ENCODE results near the gene NMUR1.

Gene NMUR1

DNA sequence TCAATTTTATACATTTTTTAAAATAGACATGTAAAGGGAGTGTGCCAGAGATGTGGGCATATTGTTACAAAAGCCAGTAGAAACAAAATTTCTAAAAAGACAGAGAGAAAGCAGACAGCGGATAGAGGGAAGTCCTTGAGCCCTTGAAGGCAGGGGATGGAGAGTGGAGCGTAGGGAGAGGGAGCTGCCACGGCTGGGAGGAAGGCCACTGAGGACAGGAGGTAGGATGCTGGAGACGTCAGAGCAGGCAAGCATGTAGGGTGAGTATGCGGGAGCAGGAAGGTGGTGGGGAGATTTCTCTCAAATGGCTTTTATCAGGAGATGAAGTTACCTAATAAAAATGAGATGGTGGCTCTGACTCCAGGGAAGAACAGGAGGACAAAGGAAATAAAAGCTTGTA, 41.9 kb downstream of the NMUR1 start:
- Histone ChIP-seq H3K4me3 (ENCODE audit: low read length in 2 of 2) (no peak overlapping the region), H3K4me1 (ENCODE audit: control insufficient read depth in 2 of 2, insufficient read depth in 2 of 2, low read length in 2 of 2) (no peaks in the 10 kb centered on the region), H3K36me3 (ENCODE audit: control insufficient read depth in 2 of 2, insufficient read depth in 2 of 2, low read length in 2 of 2) (no peaks in the 10 kb centered on the region), H3K27ac (ENCODE audit: low read depth in 2 of 2, low read length in 2 of 2) (no peak overlapping the region), H3K9ac (ENCODE audit: low read depth in 1 of 2, low read length in 2 of 2) (no peak overlapping the region), H3K9me3 (ENCODE audit: control insufficient read depth in 2 of 2, low read length in 2 of 2) (no peaks in the 10 kb centered on the region), H3K27me3 (ENCODE audit: control insufficient read depth in 2 of 2, insufficient read depth in 2 of 2, low read length in 2 of 2) (no peaks in the 10 kb centered on the region)

DNA sequence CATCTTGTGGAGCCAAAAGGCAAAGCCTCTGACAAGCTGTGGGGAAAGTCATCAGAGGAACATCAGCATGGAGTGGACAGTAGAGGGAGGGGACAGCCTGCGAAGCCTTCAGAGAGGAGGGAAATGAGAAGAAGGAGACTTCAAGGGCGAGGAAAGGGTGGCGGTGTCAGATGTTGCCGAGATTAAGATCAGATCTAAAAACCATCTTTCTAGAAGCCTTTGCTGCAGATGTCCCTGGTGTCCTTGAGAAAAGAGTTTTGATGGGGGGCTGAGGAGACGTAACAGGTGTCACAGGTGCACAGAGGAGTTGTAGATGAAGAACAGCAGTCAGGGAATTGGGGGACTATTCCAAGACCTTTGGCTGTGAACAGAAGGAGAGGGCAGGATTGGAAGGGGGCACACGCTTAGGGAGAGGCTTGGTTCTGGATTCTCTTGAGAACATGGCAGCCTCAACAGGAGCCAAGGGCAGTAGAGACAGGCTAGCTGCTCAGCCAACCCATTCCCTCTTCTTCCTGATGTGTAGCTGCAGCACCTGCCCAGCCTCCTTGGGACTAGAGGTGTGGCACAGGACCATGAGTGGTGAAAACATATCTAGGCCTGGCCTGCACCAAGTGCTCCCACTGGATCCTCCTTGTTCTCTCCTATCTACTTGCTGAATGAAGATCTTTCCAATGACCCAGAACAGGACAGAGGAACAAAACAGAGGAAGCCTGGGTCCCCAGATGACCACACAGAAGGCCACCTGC, 43.2 kb downstream of the NMUR1 start:
- H3K4me1 ChIP-seq (ENCODE audit: control insufficient read depth in 2 of 2, insufficient read depth in 2 of 2, low read length in 2 of 2): peaks cover 0 to 4% of the 10 kb centered on the region in 2 donors
- no peaks in the 10 kb centered on the region for H3K36me3 ChIP-seq (ENCODE audit: control insufficient read depth in 2 of 2, insufficient read depth in 2 of 2, low read length in 2 of 2)
- no peak overlapping the region for H3K27ac ChIP-seq (ENCODE audit: low read depth in 2 of 2, low read length in 2 of 2)
- H3K27me3 ChIP-seq (ENCODE audit: control insufficient read depth in 2 of 2, insufficient read depth in 2 of 2, low read length in 2 of 2): no peaks in the 10 kb centered on the region
- no peaks in the 10 kb centered on the region for H3K9me3 ChIP-seq (ENCODE audit: control insufficient read depth in 2 of 2, low read length in 2 of 2)
- H3K9ac ChIP-seq (ENCODE audit: low read depth in 1 of 2, low read length in 2 of 2): no peak overlapping the region
- no peak overlapping the region for H3K4me3 ChIP-seq (ENCODE audit: low read length in 2 of 2)

DNA sequence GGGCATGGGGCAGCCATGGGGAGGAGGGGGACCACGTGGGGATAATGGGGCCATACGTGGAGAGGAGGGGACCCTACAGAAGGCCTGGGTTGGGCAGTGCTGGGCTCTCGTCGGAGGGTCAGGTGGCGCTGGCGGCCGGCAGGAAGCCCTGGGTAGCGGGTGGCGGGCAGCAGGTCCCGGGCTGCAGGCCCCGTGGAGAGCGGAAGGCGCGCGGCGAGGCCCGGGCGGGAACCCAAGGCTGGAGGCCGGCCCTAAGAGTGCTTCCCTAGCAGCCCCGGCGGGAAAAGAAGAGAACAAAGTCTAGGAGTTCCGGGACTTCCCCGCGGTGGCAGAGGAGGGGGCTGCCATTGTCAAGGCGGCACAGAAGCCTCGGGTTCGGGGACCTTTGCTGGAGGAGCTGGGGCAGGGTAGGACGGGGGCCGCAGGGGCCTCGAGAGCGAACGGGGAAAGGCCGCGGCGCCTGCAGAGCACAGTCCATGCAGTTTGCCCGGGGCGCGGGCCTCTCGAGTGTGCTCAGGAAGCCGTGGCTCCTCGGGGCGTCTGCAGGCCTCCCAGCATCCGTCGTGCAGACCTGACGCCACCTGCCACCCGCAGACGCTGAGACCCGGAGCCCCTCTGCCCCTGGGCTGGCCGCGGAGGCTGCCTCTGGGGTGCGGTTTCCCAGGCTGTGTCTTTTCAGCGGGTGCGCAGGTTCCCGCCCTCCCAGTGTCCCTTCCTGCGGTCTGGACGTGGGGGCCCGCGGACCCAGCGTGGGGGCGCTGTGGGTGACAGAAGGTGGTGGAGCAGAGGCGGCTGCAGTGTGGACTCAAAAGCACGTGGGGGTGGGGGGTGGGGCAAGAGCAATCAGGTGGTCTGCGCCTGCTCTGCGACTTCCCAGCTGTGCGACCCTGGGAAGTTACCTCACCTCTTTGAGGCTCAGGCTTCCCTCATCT, 46.6 kb downstream of the NMUR1 start:
- Histone ChIP-seq H3K9ac (ENCODE audit: low read depth in 1 of 2, low read length in 2 of 2) (peak overlapping the region; percentile 41 to 78), H3K36me3 (ENCODE audit: control insufficient read depth in 2 of 2, insufficient read depth in 2 of 2, low read length in 2 of 2) (no peaks in the 10 kb centered on the region), H3K4me1 (ENCODE audit: control insufficient read depth in 2 of 2, insufficient read depth in 2 of 2, low read length in 2 of 2) (peaks cover 0 to 4% of the 10 kb centered on the region in 2 donors), H3K27ac (ENCODE audit: low read depth in 2 of 2, low read length in 2 of 2) (peak overlapping the region; percentile 43 to 61), H3K9me3 (ENCODE audit: control insufficient read depth in 2 of 2, low read length in 2 of 2) (no peaks in the 10 kb centered on the region), H3K4me3 (ENCODE audit: low read length in 2 of 2) (peak overlapping the region; percentile 13 to 72), H3K27me3 (ENCODE audit: control insufficient read depth in 2 of 2, insufficient read depth in 2 of 2, low read length in 2 of 2) (no peaks in the 10 kb centered on the region)

DNA sequence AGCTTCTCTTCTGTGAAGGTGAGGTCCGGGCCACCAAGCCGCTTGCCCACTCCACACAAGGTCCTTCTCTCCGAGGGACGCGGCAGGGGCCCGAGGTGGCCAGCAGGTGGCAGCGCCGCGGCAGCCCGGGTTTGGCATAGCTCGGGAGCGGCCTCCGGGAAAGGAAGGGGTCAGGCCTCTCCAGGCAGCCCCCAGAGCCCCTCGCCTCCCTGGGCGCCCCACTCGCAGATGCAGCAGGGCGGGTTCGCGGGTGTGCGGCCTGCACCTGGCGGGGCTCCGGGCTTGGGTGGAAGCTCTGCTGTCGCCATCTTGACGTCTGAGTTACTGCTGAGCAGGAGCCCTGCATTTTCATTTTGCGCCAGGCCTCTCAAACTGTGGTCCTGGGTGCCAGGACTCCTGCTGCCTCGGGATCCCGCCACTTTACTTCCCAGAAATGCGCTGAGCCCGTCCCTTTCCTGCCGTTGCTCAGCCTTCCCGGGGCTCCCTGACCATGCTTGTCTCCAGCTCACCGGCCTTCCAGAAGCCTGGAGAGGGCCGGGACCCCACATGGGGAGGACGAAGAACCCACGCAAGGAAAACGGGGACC, 47.3 kb downstream of the NMUR1 start:
- Histone ChIP-seq H3K9ac (ENCODE audit: low read depth in 1 of 2, low read length in 2 of 2) (peak overlapping the region; percentile 41 to 78), H3K36me3 (ENCODE audit: control insufficient read depth in 2 of 2, insufficient read depth in 2 of 2, low read length in 2 of 2) (no peaks in the 10 kb centered on the region), H3K4me1 (ENCODE audit: control insufficient read depth in 2 of 2, insufficient read depth in 2 of 2, low read length in 2 of 2) (peaks cover 0 to 4% of the 10 kb centered on the region in 2 donors), H3K27ac (ENCODE audit: low read depth in 2 of 2, low read length in 2 of 2) (peak overlapping the region; percentile 43 to 61), H3K9me3 (ENCODE audit: control insufficient read depth in 2 of 2, low read length in 2 of 2) (no peaks in the 10 kb centered on the region), H3K4me3 (ENCODE audit: low read length in 2 of 2) (peak overlapping the region; percentile 61 to 72), H3K27me3 (ENCODE audit: control insufficient read depth in 2 of 2, insufficient read depth in 2 of 2, low read length in 2 of 2) (no peaks in the 10 kb centered on the region)

DNA sequence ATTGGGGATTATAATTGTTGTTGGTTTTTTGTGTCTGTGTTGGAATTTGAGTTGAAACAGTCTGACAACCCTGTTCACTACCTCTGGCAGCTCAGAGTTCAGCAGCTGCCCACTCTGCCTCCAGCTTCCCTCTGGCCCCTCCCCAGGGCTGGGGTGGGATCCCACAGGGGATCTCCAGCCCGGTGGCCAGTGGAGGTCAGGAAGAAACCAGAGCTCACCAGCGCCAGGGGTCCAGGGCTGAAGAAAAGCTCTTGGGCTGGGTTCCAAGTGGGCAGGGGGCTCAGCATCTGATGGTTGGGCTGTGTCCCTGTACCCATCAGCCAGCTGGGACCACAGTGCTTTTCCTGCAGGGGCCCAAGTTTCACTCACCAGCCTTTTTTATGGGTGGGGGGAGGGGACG, 49.5 kb downstream of the NMUR1 start:
- H3K9ac ChIP-seq (ENCODE audit: low read depth in 1 of 2, low read length in 2 of 2): no peak overlapping the region
- no peaks in the 10 kb centered on the region for H3K27me3 ChIP-seq (ENCODE audit: control insufficient read depth in 2 of 2, insufficient read depth in 2 of 2, low read length in 2 of 2)
- H3K4me3 ChIP-seq (ENCODE audit: low read length in 2 of 2): no peak overlapping the region
- no peak overlapping the region for H3K27ac ChIP-seq (ENCODE audit: low read depth in 2 of 2, low read length in 2 of 2)
- H3K9me3 ChIP-seq (ENCODE audit: control insufficient read depth in 2 of 2, low read length in 2 of 2): no peaks in the 10 kb centered on the region
- peaks cover 0 to 4% of the 10 kb centered on the region in 2 donors for H3K4me1 ChIP-seq (ENCODE audit: control insufficient read depth in 2 of 2, insufficient read depth in 2 of 2, low read length in 2 of 2)
- H3K36me3 ChIP-seq (ENCODE audit: control insufficient read depth in 2 of 2, insufficient read depth in 2 of 2, low read length in 2 of 2): no peaks in the 10 kb centered on the region

DNA sequence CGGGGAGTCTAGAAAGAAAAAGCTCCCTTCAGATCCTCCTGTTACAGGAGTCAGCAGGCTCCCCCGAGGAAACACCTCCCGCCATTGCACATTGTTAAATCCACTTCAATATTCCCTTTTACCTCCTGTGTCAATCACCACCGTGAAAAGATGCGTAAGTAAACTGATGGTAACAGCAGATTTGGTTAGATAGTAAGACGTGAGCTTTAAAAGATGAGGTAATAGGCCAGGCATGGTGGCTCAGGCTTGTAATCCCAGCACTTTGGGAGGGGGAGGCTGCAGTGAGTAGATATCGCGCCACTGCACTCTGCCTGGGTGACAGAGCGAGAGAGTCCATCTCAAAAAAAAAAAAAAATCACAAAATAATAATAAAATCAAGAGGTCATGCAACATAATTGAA, 50.8 kb downstream of the NMUR1 start:
- H3K4me3 ChIP-seq (ENCODE audit: low read length in 2 of 2): no peak overlapping the region
- peaks cover 0 to 4% of the 10 kb centered on the region in 2 donors for H3K4me1 ChIP-seq (ENCODE audit: control insufficient read depth in 2 of 2, insufficient read depth in 2 of 2, low read length in 2 of 2)
- no peak overlapping the region for H3K27ac ChIP-seq (ENCODE audit: low read depth in 2 of 2, low read length in 2 of 2)
- no peaks in the 10 kb centered on the region for H3K27me3 ChIP-seq (ENCODE audit: control insufficient read depth in 2 of 2, insufficient read depth in 2 of 2, low read length in 2 of 2)
- no peaks in the 10 kb centered on the region for H3K36me3 ChIP-seq (ENCODE audit: control insufficient read depth in 2 of 2, insufficient read depth in 2 of 2, low read length in 2 of 2)
- H3K9me3 ChIP-seq (ENCODE audit: control insufficient read depth in 2 of 2, low read length in 2 of 2): no peaks in the 10 kb centered on the region
- H3K9ac ChIP-seq (ENCODE audit: low read depth in 1 of 2, low read length in 2 of 2): no peak overlapping the region

DNA sequence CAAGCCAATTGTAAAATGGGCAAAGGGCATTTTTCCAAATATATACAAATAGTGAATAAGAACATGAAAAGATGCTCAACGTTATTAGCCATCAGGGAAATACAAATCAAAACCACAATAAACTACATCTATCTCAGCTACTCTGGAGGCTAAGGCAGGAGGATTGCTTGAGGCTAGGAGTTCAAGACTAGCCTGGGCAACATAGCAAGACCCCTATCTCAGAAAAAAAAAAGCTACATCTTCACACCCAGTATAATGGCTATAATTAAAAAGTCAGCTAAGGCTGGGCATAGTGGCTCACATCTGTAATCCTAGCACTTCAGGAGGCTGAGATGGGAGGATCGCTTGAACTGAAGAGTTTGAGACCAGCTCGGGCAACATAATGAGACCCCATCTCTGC, 53.3 kb downstream of the NMUR1 start:
- Histone ChIP-seq H3K4me3 (ENCODE audit: low read length in 2 of 2) (no peak overlapping the region), H3K9ac (ENCODE audit: low read depth in 1 of 2, low read length in 2 of 2) (no peak overlapping the region), H3K4me1 (ENCODE audit: control insufficient read depth in 2 of 2, insufficient read depth in 2 of 2, low read length in 2 of 2) (no peaks in the 10 kb centered on the region), H3K36me3 (ENCODE audit: control insufficient read depth in 2 of 2, insufficient read depth in 2 of 2, low read length in 2 of 2) (no peaks in the 10 kb centered on the region), H3K9me3 (ENCODE audit: control insufficient read depth in 2 of 2, low read length in 2 of 2) (no peaks in the 10 kb centered on the region), H3K27me3 (ENCODE audit: control insufficient read depth in 2 of 2, insufficient read depth in 2 of 2, low read length in 2 of 2) (no peaks in the 10 kb centered on the region), H3K27ac (ENCODE audit: low read depth in 2 of 2, low read length in 2 of 2) (no peak overlapping the region)

DNA sequence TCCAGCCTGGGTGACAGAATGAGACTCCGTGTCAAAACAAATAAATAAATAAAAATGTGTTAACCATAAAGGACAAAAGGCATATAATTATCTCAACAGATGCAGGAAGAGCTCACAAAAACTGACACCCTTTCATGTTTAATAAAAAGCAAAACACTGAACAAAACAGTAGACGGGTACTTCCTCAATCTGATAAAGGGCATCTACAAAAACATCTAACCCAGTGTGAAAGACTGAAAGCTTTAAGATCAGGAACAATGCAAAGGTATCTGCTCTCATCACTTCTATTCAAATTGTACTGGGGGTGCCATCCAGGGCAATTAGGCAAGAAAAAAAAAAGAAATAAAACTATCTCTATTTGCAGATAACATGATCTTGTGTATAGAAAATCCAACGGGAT, 54.3 kb downstream of the NMUR1 start:
- no peaks in the 10 kb centered on the region for H3K27me3 ChIP-seq (ENCODE audit: control insufficient read depth in 2 of 2, insufficient read depth in 2 of 2, low read length in 2 of 2)
- no peaks in the 10 kb centered on the region for H3K9me3 ChIP-seq (ENCODE audit: control insufficient read depth in 2 of 2, low read length in 2 of 2)
- H3K9ac ChIP-seq (ENCODE audit: low read depth in 1 of 2, low read length in 2 of 2): no peak overlapping the region
- no peaks in the 10 kb centered on the region for H3K4me1 ChIP-seq (ENCODE audit: control insufficient read depth in 2 of 2, insufficient read depth in 2 of 2, low read length in 2 of 2)
- H3K4me3 ChIP-seq (ENCODE audit: low read length in 2 of 2): no peak overlapping the region
- no peaks in the 10 kb centered on the region for H3K36me3 ChIP-seq (ENCODE audit: control insufficient read depth in 2 of 2, insufficient read depth in 2 of 2, low read length in 2 of 2)
- H3K27ac ChIP-seq (ENCODE audit: low read depth in 2 of 2, low read length in 2 of 2): no peak overlapping the region
